NK-92 treated with Interleukin-12 subunit alpha and Interleukin-12 subunit beta, amount 100 ng/mL, for 24 hours (cell line): ENCODE results near the gene ACTR5.
"Not testable (repeated sequence)": the region's sequence is repeated elsewhere in the genome, so short reads cannot be mapped to it uniquely, and the experiment has no call there.

Experiments
- DNase-seq: peaks from one replicate; lab custom pipeline; 2025; lab: John Stamatoyannopoulos, UW

ACTR5 gene

GRCh38 chr20:38766071-38766470 is 17.8 kb downstream of the ACTR5 start:
- DNase-seq = no peak

GRCh38 chr20:38769376-38770295 is 21.4 kb downstream of the ACTR5 start:
- DNase-seq = no peak

GRCh38 chr20:38770546-38770945 is 22.3 kb downstream of the ACTR5 start:
- DNase-seq = no peak

- no peak for DNase-seq
Observed at GRCh38 chr20:38770970-38771369, 22.7 kb downstream of the ACTR5 start.

GRCh38 chr20:38771621-38772020 is 23.4 kb downstream of the ACTR5 start:
- DNase-seq = no peak

- no peak for DNase-seq
Observed at GRCh38 chr20:38774167-38774566, 25.9 kb downstream of the ACTR5 start.

GRCh38 chr20:38776363-38776762 is 28.1 kb downstream of the ACTR5 start:
- DNase-seq = no peak

GRCh38 chr20:38779247-38780097 is 31.2 kb downstream of the ACTR5 start:
- DNase-seq = no peak

- no peak for DNase-seq
Observed at GRCh38 chr20:38782275-38782674, 34.0 kb downstream of the ACTR5 start.

- no peak for DNase-seq
Observed at GRCh38 chr20:38787870-38788269, 39.6 kb downstream of the ACTR5 start.

- no peak for DNase-seq
Observed at GRCh38 chr20:38789503-38790199, 41.4 kb downstream of the ACTR5 start.

GRCh38 chr20:38790200-38791053 is 42.2 kb downstream of the ACTR5 start:
- DNase-seq = no peak

- no peak for DNase-seq
Observed at GRCh38 chr20:38791291-38791690, 43.0 kb downstream of the ACTR5 start.

GRCh38 chr20:38791940-38792339 is 43.7 kb downstream of the ACTR5 start:
- no peak for DNase-seq

GRCh38 chr20:38794057-38794456 is 45.8 kb downstream of the ACTR5 start:
- not testable (repeated sequence) for DNase-seq

GRCh38 chr20:38798266-38798665 is 50.0 kb downstream of the ACTR5 start:
- no peak for DNase-seq

- DNase-seq = no peak
Observed at GRCh38 chr20:38799203-38799602, 50.9 kb downstream of the ACTR5 start.

GRCh38 chr20:38800882-38801281 is 52.6 kb downstream of the ACTR5 start:
- no peak for DNase-seq

GRCh38 chr20:38804221-38804620 is 56.0 kb downstream of the ACTR5 start:
- DNase-seq = no peak

- peak; percentile 71 for DNase-seq
Observed at GRCh38 chr20:38804682-38805501, 56.6 kb downstream of the ACTR5 start.
